Activated T-cell treated with anti-CD3 and anti-CD28 coated beads, Interleukin-2, amount 50 U/mL, for 1 hour (primary cell): ENCODE results near the gene MRC1.

Source experiments
- DNase-seq: peaks from one replicate; pipeline ENCODE4 v3.0.0-alpha.2; 2020

Gene MRC1

DNA sequence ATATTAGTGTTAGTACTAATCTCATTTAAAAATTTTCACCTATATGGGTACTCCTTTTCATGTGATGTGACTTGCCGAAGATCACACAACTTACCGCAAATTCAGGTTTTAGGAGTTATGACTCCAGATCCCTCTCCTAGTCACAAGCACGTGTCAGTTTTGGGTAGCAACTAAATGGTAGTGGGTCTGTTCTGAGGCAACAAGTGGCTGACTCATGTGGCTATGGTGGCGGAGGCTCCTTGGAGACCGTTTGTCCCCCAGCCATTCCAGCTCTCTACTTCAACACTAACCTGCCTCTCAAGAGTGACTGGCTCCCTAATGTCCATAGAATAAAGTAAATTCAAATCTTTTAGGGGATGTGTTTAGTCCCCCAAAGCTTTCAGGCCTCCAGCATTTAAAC lies 39.5 kb downstream of the MRC1 start:
- DNase-seq, result no peak

GRCh38 chr10:17850501-17850900 lies 41.4 kb downstream of the MRC1 start:
- DNase-seq, result no peak

DNA sequence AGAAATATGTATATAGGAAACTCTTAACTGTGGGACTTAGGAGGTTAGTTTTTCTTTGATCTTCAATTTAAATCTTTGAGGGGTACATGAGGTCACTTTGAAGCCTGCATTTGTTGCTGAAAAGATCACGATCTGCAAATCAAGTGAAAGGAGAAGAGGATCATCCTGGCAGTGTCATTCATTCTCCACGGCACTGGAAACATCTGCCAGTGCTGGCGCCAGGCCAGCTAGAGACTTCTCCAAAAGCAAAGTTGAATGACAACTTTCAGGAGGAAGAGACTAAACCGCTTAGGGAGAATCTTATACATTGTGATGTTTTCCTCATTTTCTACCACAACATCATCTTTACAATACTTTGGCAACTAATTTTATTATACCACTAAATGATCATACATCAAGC lies 42.5 kb downstream of the MRC1 start:
- DNase-seq, result no peak

- DNase-seq, result no peak
These were observed 45.0 kb downstream of the MRC1 start for GRCh38 chr10:17854044-17854652.

DNA sequence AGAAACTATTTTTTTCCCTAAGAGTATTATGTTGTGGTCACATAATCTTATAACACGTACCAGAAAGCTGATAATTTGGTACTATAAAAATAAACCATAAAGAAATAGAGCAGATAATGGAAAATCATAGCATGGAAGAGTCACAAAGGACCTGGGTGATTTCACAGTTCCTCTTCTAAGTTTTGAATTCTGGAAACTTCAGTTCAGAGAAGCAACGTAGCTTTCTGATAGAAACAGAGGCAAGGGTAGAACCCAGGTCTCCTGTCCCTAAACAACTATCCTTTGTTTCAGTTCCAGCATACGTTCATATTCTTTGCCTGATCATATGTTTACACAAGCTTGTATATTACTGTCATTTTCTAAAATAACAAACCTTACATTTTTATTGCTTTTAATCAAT lies 47.9 kb downstream of the MRC1 start:
- no peak for DNase-seq

- no peak for DNase-seq
These were observed 50.5 kb downstream of the MRC1 start for GRCh38 chr10:17859492-17860156.

DNA sequence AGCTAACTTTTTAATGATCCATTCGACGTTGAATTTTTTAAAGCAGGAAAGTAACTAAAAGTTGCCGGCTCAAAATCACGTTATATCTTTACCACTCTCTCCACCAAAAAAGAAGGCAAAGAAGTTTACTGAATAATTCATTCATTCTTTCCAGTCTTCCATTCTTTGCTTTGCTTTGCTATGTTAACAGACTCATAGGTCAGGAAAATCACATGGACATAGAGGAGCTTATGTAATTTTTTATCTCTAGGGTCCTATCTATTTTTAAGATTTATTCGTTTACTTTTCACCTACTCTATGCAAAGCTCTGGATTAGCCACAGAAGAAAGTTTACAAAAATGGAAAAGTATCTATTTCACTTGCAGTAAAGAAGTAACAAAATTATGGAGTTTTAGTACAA lies 52.6 kb downstream of the MRC1 start:
- DNase-seq, result no peak

GRCh38 chr10:17865351-17865750 lies 56.2 kb downstream of the MRC1 start:
- no peak for DNase-seq

DNA sequence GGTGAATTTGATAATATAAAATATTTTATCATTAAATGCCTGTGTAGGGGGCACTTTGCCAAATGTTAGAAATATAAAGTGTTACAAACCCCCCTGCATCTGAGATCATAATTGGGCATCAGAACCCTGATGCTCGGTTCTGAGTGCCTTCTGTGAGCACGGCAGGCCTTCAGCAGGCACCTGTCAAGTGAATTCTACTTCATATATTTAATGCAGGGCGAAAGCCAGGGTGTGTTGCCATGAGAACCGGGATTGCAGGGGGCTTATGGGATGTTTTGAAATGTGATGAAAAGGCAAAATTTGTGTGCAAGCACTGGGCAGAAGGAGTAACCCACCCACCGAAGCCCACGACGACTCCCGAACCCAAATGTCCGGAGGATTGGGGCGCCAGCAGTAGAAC lies 57.2 kb downstream of the MRC1 start:
- DNase-seq, result no peak

- no peak for DNase-seq
These were observed 57.9 kb downstream of the MRC1 start for GRCh38 chr10:17867056-17867455.

- no peak for DNase-seq
These were observed 61.9 kb downstream of the MRC1 start for GRCh38 chr10:17871036-17871435.

- DNase-seq, result no peak
These were observed 63.3 kb downstream of the MRC1 start for GRCh38 chr10:17872191-17873091.

DNA sequence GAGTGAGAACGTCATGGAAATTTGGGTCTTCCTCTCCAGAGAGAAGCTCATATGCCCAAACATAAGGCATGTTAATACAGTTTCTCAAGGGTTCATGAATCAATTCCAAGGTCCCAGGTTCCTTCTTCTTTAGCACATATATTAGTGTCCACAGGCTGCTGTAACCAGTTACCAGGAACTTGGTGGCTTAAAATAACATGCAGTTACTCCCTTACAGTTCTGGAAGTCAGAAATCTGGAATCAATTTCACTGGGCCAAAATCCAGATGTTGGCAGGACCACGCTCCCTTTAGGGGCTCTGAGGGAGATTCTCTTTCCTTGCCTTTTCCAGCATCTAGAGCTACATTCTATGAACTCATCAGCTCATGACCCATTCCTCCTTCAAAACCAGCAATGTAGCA lies 64.8 kb downstream of the MRC1 start:
- no peak for DNase-seq

- DNase-seq, result no peak
These were observed 68.0 kb downstream of the MRC1 start for GRCh38 chr10:17877121-17877520.

DNA sequence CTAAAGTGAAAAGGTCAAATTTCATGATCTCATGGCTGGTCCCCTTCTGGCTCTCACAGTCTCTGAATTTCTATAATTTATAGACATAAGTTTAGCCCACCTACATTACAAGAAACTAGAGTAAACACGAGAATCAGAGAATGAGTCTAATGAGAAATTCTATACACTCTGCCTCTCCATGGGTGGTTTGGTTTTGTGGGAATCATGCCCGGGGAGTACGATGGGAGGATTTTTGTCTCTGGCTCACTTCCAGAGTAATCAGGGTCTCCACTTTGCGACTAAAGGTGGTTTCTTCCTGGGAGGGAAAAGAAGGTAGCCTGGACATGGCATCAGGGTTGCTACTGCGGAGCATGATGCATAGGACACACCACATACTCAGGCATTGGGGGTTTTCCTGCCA lies 69.7 kb downstream of the MRC1 start:
- DNase-seq, result no peak

GRCh38 chr10:17880601-17881000 lies 71.5 kb downstream of the MRC1 start:
- no peak for DNase-seq

GRCh38 chr10:17882557-17882956 lies 73.4 kb downstream of the MRC1 start:
- DNase-seq, result no peak

- DNase-seq, result no peak
These were observed 74.5 kb downstream of the MRC1 start for GRCh38 chr10:17883621-17884020.

DNA sequence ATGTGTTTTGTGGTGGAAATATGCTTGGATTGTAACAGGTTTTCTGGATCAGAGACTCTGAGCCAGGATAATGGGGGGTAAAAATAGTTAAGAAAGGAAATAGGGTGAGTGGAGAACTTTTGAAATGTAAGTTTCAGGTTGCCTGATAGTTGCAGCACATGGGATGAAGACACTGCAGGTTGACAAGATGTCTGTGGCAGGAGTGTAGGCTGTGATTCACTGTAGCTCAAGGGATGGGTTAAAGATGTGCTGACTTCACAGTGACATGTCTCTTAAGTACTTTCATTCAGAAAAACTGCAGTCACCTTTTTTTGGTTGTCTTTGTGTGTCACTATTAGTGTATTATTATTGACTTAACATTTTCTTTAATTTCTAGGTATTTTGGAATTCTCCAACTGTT lies 79.0 kb downstream of the MRC1 start:
- no peak for DNase-seq

DNA sequence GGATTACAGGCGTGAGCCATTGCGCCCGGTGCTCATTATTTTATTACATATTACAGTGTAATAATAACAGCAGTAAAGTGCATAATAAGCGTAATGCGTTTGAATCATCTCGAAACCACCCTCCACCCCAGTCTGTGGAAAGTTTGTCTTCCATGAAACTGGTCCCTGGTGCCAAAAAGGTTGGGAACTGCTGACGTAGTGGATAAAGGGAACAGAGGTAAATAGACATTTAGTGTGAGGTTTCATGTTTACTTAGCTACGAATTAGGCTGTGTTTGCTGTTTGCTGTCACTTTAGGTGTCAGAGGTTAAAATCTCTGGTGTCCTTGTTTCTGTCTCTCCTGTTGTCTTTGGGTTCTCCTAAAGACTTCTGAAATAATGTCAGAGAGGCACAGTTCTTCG lies 82.3 kb downstream of the MRC1 start:
- no peak for DNase-seq

- DNase-seq, result no peak
These were observed 95.4 kb downstream of the MRC1 start for GRCh38 chr10:17904564-17904963.

DNA sequence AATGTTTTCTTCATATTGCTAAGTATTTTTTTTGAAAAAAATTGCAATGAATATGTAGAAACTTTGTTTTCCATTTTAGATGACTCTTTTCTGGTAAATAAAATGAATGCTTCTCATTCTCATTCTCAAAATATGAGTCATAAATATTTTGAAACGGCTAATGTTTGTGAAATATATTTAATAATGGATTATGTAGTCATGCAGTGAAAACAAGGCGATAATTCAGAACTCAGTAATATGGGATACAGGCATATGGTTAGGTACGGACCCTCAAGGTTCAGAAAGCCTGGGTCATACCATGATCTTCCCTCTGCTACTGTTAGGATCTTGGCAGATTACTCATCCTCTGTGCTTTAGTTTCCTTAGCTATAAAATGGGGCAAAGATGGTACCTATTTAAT lies 96.3 kb downstream of the MRC1 start:
- no peak for DNase-seq

DNA sequence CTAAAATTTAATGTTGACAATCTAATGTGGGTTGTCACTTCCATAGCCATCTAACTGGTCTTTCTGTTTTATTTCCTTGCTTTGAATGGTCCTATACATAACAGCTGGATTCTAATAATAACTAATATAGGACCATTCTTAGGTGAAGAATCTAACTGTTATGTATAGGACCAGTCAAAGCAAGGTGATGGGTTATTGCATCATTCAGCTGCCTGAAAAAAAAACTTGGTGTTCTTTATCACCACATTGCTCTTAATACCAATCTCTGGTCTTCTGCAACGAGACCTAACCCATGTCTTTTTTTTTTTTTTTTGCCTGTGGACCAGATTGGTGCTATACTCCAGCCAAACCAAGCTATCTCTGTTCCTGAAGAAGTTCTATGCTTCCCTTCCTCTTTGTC lies 96.9 kb downstream of the MRC1 start:
- DNase-seq, result no peak

DNA sequence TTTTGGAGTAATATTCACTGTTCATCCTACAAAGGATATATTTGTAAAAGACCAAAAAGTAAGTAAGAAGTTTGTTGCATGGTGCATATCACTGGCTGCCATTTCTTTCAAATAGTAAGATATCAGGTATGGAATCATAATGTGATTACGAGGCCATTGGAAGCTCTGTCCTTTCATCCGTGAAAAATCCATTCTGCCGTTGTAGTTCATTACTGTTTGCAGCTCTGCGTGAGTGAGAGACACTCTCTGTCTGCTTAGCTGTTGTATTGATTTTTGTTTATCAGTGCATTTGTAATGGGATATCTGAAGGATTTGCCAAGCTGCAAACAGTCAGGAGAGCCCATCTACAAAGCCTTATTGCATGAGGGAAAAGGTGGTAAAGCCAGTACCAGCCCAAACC lies 98.5 kb downstream of the MRC1 start:
- DNase-seq, result no peak
